Adipose tissue (tissue), 3 donors: ENCODE data around the gene IGBP1. TPM values are rescaled to one million over a fixed set of nuclear protein-coding genes. Genes with fewer than 3 reads are reported as not detected.
"Not testable (repeated sequence)": the region's sequence is repeated elsewhere in the genome, so short reads cannot be mapped to it uniquely, and the experiment has no call there.

Experiments used
- H3K27ac ChIP-seq: one replicate; pipeline ENCODE4 v1.5.1; 2013; ENCODE audit warnings: low read depth, low read length
- WGBS, 3 donors: extraction: QIAGEN DNeasy Blood & Tissue Kit; methylation state at CpG; one replicate each; pipeline ENCODE4 v1.1.7; 2013; 5-methylcytosine and 5-hydroxymethylcytosine counted together
- polyA plus RNA-seq, 3 donors: library from polyadenylated mRNA; stranded (reverse); fragments of 200-250 nt; gene quantifications; one replicate each; pipeline ENCODE4 v1.2.3, GENCODE V29; 2013
- donor health status: healthy with polysubstance abuse.
- donor health status: Bipolar disorder and iron deficiency.
- donor health status: healthy.

Gene IGBP1
- polyA plus RNA-seq, 3 donors: 59.4 to 89.5 (median 69.5) TPM

DNA sequence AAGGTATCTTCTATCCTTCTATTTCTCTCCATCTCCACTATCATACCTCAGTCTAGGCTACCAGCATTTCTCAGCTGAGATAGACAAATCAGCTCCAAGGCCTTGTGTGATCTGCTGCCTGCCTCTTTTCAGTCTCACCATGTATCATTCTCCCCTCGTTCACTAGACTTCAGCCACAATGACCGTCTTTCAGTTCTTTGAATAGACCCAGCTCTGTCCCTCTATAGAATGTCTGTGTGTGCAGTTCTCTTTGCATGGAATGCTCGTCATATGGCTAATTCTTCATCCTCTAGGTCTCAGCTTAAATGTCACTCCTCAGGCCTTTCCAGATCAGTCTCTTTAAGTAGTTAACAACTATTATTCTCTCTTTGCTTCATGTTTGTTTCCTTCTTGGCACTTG lies 6.5 kb downstream of the IGBP1 start:
- H3K27ac ChIP-seq: no peak overlapping the region
- WGBS, 3 donors: 72 to 92% (median 87%) methylated on average over 3 of the region's 3 CpGs

DNA sequence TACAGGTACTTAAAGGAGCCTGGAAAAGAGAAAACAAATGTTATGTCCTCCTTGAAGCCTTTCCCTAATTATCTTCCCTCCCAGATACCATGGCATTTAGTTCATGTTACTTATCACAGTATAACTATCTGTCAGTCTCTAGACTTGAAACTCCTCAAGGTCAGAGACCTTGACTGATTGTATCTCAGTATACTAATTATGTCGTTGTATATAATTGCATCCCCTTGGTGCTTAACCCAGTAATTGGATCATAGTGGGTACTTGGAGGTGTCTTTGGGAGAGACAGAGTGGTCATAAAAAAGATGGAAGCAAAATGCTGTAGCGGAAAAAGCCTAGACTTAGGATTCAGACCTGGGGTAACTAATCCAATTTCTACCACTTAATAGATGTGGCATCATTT lies 8.1 kb downstream of the IGBP1 start:
- WGBS, 3 donors: 75 to 93% (median 79%) methylated on average over 2 of the region's 2 CpGs
- no peak overlapping the region for H3K27ac ChIP-seq

DNA sequence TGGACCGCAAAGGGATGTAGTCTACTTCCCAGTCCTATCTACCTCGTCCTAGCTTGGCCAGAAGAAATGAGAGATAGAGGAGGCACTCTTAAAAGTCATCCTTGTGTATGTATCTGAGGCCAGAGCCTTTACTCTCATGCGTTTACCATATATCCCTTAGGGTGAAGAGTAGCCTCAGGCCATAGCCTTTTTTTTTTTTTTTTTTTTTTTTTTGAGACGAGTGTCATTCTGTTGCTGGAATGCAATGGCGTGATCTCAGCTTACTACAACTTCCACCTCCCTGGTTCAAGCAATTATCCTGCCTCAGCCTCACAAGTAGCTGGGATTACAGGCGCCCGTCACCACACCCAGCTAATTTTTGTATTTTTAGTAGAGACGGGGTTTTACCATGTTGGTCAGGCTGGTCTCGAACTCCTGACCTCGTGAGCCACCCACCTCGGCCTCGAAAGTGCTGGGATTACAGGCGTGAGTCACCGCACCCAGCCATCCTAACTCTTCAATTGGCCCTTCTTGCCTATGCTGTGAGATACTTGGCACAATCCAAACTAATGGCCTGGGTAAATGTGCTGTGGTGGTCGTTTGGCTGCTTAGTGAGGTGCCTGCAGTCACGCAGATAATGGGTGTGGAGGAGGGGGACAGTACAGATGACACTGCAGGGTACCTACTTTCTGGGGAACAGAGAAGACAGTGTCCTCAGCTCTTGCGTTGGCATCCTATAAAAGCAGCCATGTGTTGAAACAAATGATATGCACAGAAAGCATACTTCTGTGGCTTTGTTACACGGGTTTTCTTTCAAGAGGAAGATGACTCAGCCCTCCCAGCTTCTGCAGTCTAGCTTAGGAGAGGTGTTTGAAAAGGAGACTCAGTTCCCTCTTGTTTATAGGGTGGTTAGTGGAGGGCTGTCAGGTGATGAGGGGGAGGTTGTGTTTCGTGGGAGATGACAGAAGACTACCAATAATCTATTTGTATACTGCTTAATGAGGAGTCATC lies 33.6 kb downstream of the IGBP1 start:
- H3K27ac ChIP-seq: no peak overlapping the region
- WGBS, 3 donors: 80 to 92% (median 86%) methylated on average over 18 to 19 of the region's 19 CpGs

DNA sequence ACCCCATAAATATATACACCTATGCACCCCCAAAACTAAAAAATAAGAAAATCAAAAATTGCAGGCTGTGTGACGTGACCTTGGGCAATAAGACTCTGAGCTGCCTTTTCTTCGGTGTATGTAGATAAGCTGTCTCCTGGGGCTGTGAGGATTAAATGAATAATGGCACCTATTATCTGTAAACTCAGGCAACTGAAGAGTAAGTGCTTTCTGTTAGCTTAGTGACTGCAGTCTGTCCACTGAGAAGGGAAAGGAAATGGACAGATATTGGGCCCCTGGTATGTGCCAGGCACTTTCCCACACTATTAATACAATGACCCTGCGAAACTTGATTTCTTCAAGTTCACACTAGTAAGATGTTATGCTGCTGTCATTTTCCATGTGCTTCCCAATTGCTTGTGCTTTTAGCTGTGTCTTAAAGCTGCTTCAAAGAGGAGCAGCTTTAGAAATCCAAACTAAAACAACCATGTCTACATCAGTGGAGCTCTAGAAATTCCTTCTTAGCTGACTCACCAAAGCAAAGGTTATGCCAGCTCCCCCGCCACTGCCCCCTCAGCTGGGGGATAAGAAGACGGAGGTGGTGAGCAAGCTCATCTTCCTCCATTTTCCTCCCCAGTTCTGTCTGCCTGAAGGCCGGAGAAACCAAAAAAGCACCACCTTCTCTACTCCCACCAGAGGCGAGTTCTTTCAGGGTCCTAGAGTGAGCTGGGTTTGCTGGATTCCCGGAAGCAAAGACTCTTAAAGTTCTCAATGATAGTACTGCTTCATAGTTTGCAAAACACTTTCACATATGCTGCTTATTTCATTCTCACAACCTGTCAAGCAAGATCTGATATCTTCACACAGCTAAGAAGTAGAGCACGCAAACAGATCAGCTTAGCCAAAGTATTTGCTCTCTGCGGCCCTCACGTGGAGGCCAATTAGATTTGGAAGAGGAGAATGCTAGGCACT lies 35.3 kb downstream of the IGBP1 start:
- WGBS, 3 donors: 37 to 58% (median 52%) methylated on average over 11 of the region's 11 CpGs
- H3K27ac ChIP-seq: no peak overlapping the region

DNA sequence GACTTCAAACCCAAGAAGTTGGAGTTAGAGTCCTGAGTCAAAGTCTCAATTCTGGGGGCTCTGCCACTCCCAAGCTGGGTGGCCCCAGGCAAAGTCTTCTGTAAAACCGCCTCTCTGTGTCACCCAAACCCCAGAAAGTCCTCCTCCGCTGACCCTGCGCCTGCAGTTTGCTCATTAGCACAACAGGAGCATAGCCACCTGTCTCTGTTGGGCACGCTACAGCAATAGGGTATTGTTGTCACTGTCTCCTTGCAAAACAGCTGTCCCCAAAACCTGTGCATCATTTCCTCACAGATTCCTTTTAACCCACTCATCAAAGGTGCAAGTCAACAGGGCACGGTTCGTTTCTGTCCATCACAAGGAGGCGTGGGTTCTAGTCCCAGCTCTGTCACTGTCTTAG lies 36.0 kb downstream of the IGBP1 start:
- H3K27ac ChIP-seq: no peak overlapping the region

DNA sequence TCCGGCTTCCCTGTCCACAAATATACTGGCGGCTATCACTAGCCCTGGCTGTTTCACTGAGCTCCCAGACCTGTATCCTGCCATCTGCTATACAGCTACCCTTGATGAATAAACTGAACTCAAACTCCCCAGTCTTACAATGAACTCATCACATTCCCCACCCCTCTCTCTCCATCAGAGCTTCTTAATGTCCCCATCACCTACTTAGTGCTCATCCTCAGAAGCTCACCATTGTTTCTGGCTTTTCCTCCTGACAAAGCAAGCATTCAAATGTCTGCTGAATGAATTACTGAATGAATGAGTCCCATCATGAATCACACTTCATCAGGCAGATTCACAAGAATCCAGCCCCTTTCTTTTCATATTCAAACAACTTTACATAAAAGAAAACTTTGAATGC lies 38.4 kb downstream of the IGBP1 start:
- H3K27ac ChIP-seq: no peak overlapping the region
- 51 to 80% (median 68%) methylated on average over 2 of the region's 2 CpGs for WGBS, 3 donors

More for the DNA sequence above, 36.0 kb downstream of the IGBP1 start:
- 69 to 97% (median 90%) methylated on average over 6 to 7 of the region's 7 CpGs for WGBS, 3 donors

DNA sequence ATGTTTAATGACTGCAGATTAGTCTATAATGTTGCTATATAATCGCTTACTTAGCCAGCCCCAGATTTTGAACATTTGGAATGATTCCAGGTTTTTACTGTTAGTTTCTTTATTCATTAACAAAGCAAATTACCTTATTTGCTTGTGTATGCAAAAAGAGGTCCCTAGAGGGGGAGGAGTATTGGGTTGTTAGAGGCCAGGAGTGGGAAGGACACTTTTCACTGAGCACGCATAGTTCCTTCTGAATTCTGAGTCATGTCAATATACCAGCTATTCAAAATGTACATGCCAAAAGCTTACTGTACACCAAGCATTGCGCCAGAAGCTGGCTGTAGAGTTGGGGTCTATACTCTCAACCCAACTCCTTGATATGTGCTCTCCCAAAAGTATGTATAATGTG lies 39.0 kb downstream of the IGBP1 start:
- WGBS, 3 donors: 81 to 91% (median 89%) methylated on average over 3 of the region's 3 CpGs
- H3K27ac ChIP-seq: no peak overlapping the region

DNA sequence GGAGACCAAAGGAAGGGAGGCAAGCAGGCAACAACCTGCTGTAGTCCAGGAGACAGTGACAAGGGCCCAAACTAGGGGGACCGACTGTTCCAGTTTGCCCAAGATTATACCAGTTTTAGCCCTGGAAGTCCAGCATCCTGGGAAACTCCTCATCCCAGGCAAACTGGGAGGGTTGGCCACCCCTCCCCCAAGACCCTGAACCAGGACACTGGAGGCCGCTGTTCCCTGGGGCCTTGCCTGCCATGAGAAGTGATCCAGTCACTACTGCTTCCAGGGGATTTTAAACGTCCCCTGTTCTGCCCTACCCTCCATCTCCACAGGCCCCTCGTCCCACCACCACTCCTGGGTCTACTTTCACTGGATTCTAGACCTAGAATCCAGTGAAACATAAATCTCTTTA lies 39.7 kb downstream of the IGBP1 start:
- 63 to 77% (median 66%) methylated on average over 4 of the region's 4 CpGs for WGBS, 3 donors
- H3K27ac ChIP-seq: no peak overlapping the region

DNA sequence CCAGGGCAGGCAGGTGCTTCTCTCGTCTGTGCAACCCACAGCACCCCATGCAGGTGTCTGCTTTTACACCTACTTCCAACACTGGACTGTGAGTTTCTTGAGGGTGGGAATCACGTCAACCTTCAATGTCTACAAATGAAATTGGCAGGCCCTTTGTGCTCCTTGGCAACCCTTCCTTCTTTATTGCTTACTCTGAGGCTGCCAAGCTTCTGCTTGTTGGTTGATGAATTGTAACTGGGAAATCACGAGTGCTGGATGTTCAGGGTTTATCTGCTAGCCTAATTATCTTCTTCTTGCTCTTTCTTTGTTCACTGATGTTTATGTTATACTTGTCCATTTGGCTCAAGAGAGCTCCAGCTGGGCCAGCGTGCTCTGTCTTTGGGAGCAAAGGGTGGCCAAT lies 41.5 kb downstream of the IGBP1 start:
- 59 to 71% (median 62%) methylated on average over 4 of the region's 4 CpGs for WGBS, 3 donors
- H3K27ac ChIP-seq: no peak overlapping the region

DNA sequence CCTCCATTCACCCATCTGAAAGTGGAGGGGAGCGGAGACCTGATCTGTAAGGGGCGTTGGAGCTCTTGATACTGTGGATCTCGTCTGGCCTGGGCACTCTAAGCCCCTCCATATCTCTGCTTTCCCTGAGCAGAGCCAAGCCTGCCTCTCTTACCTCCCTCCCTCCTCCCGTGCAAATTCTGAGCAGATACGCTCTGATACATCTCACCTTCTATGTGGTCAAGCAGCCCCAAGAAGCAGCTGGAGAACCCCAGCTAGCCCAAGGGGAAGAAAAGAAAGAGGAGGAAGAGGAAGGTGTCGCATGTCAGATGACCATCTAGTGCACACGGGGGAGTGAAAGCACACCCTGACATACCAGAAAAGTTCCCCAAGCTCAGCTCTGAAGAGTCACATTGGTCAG lies 42.1 kb downstream of the IGBP1 start:
- WGBS, 3 donors: 74 to 90% (median 78%) methylated on average over 7 of the region's 7 CpGs
- H3K27ac ChIP-seq: no peak overlapping the region

DNA sequence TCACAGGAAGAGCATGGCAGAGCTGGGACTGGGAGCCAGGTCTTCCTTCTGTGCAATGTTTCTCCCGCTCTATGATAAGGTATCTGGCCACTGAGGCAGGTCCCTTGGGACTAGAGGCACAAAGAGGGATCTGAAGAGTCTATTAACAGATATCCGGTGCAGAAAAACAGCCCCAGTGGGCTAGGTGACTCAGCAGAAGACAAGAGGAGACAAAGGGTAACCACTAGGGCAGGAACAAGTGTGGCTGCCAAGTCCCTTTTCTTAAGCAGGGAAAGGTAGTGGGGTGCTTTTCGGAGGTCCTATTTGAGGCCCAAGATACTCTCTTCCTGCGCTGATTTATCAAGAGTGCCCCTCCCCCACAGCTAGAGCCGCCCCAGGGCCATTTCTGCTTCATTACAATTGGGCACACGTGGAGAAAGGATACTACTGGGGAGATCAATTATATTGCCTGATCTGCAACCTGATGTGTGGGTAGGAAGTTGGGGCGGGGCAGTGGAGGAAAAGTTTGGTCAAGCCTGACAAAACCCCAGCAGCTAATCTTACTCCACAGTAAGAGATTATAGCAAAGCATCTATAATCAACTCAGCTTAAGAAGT lies 43.8 kb downstream of the IGBP1 start, which contains the start of gene DGAT2L6:
DGAT2L6 (plus strand) TSS at position 546 of the 596 bp plus-strand sequence. CDS start 100 bp downstream, outside the sequence.
- no peak within 1 kb of the TSS for H3K27ac ChIP-seq
- WGBS, 3 donors: 54 to 70% (median 57%) methylated on average over 7 of the region's 7 CpGs

DNA sequence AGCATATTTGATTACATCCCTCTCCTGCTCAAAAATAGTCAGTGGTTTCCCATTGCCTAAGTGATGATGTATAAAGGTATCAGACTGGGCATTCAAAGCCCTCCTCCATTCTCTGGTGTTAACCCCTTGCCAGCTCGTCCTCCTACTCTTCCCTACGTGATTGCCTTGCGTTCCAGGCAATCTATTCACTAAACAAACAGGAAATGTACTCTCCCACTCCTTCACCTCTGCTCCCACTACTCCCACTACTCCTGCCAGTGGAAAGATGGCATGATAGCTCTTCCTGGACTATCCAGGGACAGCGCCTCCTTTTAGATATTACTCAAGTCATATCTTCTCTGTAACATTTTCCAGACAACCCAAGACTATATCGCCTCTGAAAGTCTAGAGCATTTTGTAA lies 49.8 kb downstream of the IGBP1 start:
- H3K27ac ChIP-seq: no peak overlapping the region
- WGBS, 3 donors: 65 to 79% (median 72%) methylated on average over 5 of the region's 5 CpGs

DNA sequence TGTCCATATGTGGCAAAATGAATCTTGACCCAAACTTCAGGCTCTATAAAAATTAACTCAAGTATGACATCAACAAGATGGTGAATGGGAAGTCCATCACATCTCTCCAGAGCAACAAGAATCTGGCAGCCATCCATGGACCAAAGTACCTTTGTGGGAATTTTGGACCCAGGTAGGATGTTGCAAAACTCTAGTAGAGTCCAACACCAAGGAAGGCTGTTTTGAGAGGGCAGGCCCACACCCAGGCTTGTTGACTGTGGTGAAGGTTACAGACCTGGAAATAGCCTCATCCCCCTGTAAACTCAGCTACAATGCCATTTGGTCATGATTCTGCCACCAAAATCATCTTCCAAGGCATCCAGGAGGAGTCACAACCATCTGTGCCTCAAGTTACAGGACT lies 57.0 kb downstream of the IGBP1 start:
- no peak overlapping the region for H3K27ac ChIP-seq

DNA sequence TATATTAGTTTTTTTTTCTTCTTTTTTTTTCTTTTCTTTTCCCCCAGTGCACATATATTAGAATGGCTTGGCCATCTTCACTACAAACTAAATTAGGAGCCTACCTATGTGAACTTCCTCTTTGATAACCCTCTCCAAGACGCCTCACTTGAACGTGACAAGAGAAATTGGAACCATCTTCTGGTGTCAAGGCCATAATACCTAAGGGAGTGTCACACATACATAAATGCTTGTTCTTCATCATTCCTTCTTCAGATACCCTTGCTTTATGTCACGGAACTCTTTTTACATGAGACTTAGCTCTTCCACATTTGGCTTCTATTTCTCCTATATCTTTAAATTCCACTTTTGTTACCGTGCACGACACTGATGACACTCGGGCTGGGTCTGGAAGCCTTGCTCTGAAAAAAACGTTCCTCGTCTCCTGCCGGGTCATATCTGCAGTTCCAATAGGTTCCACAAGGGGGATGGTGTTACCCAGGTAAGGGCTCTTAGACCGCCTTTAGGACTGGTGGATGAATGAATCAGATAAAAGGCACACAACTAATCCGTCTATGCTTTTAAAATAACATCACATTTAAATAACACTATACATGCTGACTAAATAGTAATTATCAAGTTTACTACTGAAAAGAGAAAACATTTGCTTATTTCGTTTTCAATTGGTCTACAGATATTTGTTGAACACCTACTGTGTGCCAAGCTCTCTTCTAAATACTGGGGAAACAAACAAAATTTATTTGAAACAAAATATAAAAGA lies 63.9 kb downstream of the IGBP1 start:
- 10 to 17% (median 10%) methylated on average over 12 of the region's 12 CpGs for WGBS, 3 donors
- no peak overlapping the region for H3K27ac ChIP-seq

DNA sequence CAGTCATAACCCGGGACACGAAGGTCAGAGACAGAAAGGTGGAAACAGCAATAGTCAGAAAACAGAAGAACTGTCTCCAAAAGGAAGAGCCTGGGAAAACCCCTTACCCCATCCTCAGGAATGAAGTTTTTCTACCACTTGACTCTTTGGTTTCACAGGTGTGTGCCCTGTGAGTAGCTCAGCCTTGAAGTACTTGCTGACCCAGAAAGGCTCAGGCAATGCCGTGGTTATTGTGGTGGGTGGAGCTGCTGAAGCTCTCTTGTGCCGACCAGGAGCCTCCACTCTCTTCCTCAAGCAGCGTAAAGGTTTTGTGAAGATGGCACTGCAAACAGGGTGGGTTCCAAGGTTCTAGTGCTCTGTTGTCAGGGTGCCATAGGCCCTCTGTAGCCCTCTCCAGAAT lies 68.5 kb downstream of the IGBP1 start:
- WGBS, 3 donors: 79 to 93% (median 89%) methylated on average over 5 of the region's 5 CpGs

DNA sequence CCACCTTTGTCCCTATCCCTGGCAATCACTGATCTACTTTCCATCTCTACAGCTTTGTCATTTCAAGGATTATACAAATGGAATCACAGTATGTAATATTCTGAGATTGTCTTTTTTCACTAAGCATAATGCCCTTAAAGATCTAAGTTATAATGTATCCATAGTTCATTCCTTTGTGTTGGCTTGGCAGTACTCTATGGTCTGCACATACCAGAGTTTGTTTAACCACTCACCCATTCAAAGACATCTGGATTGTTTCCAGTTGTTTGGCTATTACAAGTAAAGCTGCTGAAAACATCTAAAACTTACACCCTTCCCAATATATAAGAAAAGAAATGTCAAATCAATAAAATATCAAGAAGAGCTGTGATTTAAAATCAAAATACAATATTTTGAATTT lies 75.2 kb downstream of the IGBP1 start:
- H3K27ac ChIP-seq: no peak overlapping the region

More for the DNA sequence above, 68.5 kb downstream of the IGBP1 start:
- no peak overlapping the region for H3K27ac ChIP-seq

DNA sequence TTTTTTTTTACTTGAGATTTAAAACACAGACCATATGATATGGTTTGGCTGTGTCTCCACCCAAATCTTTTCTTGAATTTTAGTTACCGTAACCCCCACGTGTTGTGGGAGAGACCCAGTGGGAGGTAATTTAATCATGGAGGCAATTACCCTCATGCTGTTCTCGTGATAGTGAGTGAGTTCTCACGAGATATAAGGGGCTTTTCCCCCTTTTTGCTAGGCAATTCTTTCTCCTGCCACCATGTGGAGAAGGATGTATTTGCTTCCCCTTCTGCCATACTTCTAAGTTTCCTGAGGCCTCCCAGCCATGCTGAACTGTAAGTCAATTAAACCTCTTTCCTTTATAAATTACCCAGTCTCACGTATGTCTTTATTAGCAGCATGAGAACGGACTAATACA lies 76.3 kb downstream of the IGBP1 start:
- 50 to 68% (median 51%) methylated on average over 6 of the region's 6 CpGs for WGBS, 3 donors
- H3K27ac ChIP-seq: not testable (repeated sequence)
